GM12801 (cell line): ENCODE measurements around the gene SNAPC3.

Experiments
- CTCF ChIP-seq: IDR thresholded peaks from one replicate; pipeline ENCODE4 v1.5.1; 2011; ENCODE audit warnings: control low read depth; ENCODE audit not compliant: insufficient read length; ENCODE audit errors: extremely low read depth

SNAPC3 gene

GRCh38 chr9:15422372-15423230 lies at the start of gene SNAPC3:
SNAPC3 (plus strand) TSS chr9:15422876; CDS start chr9:15422880, 4 bp downstream.
- no peak for TF ChIP-seq CTCF

- TF ChIP-seq CTCF = no peak
These were observed 48.8 kb upstream of the SNAPC3 start for GRCh38 chr9:15373881-15374280.

GRCh38 chr9:15374310-15374709 lies 48.4 kb upstream of the SNAPC3 start:
- no peak for TF ChIP-seq CTCF

- TF ChIP-seq CTCF = no peak
These were observed 47.9 kb upstream of the SNAPC3 start for GRCh38 chr9:15374825-15375224.

- TF ChIP-seq CTCF = no peak
These were observed 44.8 kb upstream of the SNAPC3 start for GRCh38 chr9:15377625-15378540.

- no peak for TF ChIP-seq CTCF
These were observed 41.2 kb upstream of the SNAPC3 start for GRCh38 chr9:15381491-15381890.

GRCh38 chr9:15386465-15386864 lies 36.2 kb upstream of the SNAPC3 start:
- TF ChIP-seq CTCF = no peak
